H1 (cell line): ENCODE data around the gene ABCD2. TPM values are rescaled to one million over a fixed set of nuclear protein-coding genes. Genes with fewer than 3 reads are reported as not detected.

Source experiments
- CTCF ChIA-PET: fragments of 300-600 bp; sonication (Branson Sonifier 250); formaldehyde crosslinking; loops from one replicate; lab custom pipeline; 2021; ENCODE audit not compliant: partially characterized antibody; lab: Charles Lee
- POLR2A ChIA-PET: fragments of 300-600 bp; sonication (Branson Sonifier 250); formaldehyde crosslinking; loops from one replicate; lab custom pipeline; 2021; ENCODE audit warnings: inconsistent platforms; ENCODE audit not compliant: partially characterized antibody; lab: Charles Lee
- DNase-seq, 2 experiments: peaks; one replicate each; pipeline versions ENCODE4 v3.0.0 to v3.0.0-alpha.2; 2010 to 2022; ENCODE audit warnings: low spot score in 2 of 2, low read depth in 1 of 2, mixed read lengths in 1 of 2
- FAIRE-seq: peaks from 2 replicates; lab custom pipeline; 2011; peaks lifted over from hg19 to GRCh38; lab: Jason Lieb, UNC
- H2AFZ ChIP-seq: 2 replicates; pipeline ENCODE4 v1.8.1; 2012; ENCODE audit warnings: low read length, inconsistent platforms
- H2AK5ac ChIP-seq: 2 replicates; pipeline ENCODE4 v1.6.1; 2013; ENCODE audit warnings: low read depth, low read length
- H2BK120ac ChIP-seq: replicated peaks from 2 replicates; pipeline ENCODE3; 2013; ENCODE audit warnings: low read depth, low read length, inconsistent platforms
- H2BK12ac ChIP-seq: 2 replicates; pipeline ENCODE4 v1.6.1; 2013; ENCODE audit warnings: low read depth, low read length
- H2BK15ac ChIP-seq: 2 replicates; pipeline ENCODE4 v1.6.1; 2013; ENCODE audit warnings: low read length
- H2BK20ac ChIP-seq: 2 replicates; pipeline ENCODE4 v1.6.1; 2013; ENCODE audit warnings: low read length
- H2BK5ac ChIP-seq: 2 replicates; pipeline ENCODE4 v1.6.1; 2013; ENCODE audit warnings: low read depth, low read length
- H3K14ac ChIP-seq: 2 replicates; pipeline ENCODE4 v1.6.1; 2013; ENCODE audit warnings: inconsistent platforms; ENCODE audit not compliant: insufficient read length
- H3K18ac ChIP-seq: 2 replicates; pipeline ENCODE4 v1.6.1; 2013; ENCODE audit warnings: low read length; ENCODE audit errors: extremely low read depth
- H3K23ac ChIP-seq: 2 replicates; pipeline ENCODE4 v1.6.1; 2013; ENCODE audit warnings: inconsistent platforms; ENCODE audit not compliant: insufficient read length
- H3K23me2 ChIP-seq: 2 replicates; pipeline ENCODE4 v1.6.1; 2013; ENCODE audit warnings: low read depth, low read length
- H3K27ac ChIP-seq: 2 replicates; pipeline ENCODE4 v1.6.1; 2011; ENCODE audit warnings: low read depth, low read length, inconsistent platforms
- H3K27me3 ChIP-seq, 4 experiments: replicated peaks in 1 of 4; 1 replicate in 1 of 4; 2 replicates in 3 of 4; pipeline versions ENCODE4 v1.6.1 to v1.8.1; 2011 to 2013; ENCODE audit warnings: low read length in 3 of 4, mild to moderate bottlenecking in 3 of 4, inconsistent platforms in 2 of 4, mixed read lengths in 2 of 4, moderate library complexity in 1 of 4; ENCODE audit not compliant: control insufficient read depth in 3 of 4, insufficient read depth in 3 of 4; ENCODE audit errors: extremely low read depth in 1 of 4
- H3K36me3 ChIP-seq, 4 experiments: 2 replicates each; pipeline versions ENCODE4 v1.6.1 to v1.8.1; 2011 to 2013; ENCODE audit warnings: mild to moderate bottlenecking in 4 of 4, low read length in 3 of 4, moderate library complexity in 2 of 4, control low read depth in 1 of 4, inconsistent platforms in 1 of 4; ENCODE audit not compliant: insufficient read depth in 4 of 4, control insufficient read depth in 2 of 4
- H3K4ac ChIP-seq: replicated peaks from 2 replicates; pipeline ENCODE3; 2013; ENCODE audit warnings: low read length, low read depth, mixed read lengths, inconsistent platforms; ENCODE audit not compliant: insufficient read length
- H3K4me1 ChIP-seq, 4 experiments: replicated peaks in 1 of 4; 1 replicate in 1 of 4; 2 replicates in 3 of 4; pipeline versions ENCODE4 v1.6.1 to v1.8.1; 2011 to 2013; ENCODE audit warnings: low read length in 3 of 4, inconsistent platforms in 2 of 4, mixed read lengths in 1 of 4; ENCODE audit not compliant: insufficient read depth in 4 of 4, control insufficient read depth in 3 of 4
- H3K4me2 ChIP-seq, 2 experiments: 2 replicates each; pipeline versions ENCODE4 v1.6.1 to v1.8.1; 2011 to 2013; ENCODE audit warnings: low read depth in 2 of 2, low read length in 2 of 2, control low read depth in 1 of 2, inconsistent platforms in 1 of 2, mild to moderate bottlenecking in 1 of 2; ENCODE audit not compliant: insufficient read depth in 1 of 2
- H3K4me3 ChIP-seq, 4 experiments: fragments of 200-600, 300-600 bp in 1 of 4; sonication (generic), shearing (Covaris generic), sonication (Bioruptor Twin) in 1 of 4; 2 replicates each; pipeline versions ENCODE4 v1.5.1 to v1.8.1; 2011 to 2016; ENCODE audit warnings: low read length in 4 of 4, low read depth in 3 of 4, control low read depth in 2 of 4, inconsistent platforms in 2 of 4, mild to moderate bottlenecking in 2 of 4, mixed read lengths in 1 of 4, moderate library complexity in 1 of 4; ENCODE audit not compliant: insufficient read depth in 2 of 4; ENCODE audit errors: extremely low read depth in 1 of 4
- H3K56ac ChIP-seq: replicated peaks from 2 replicates; pipeline ENCODE3; 2013; ENCODE audit warnings: low read depth, mild to moderate bottlenecking, mixed read lengths, low read length, inconsistent platforms; ENCODE audit not compliant: insufficient read length
- H3K79me1 ChIP-seq: 2 replicates; pipeline ENCODE4 v1.6.1; 2013; ENCODE audit warnings: low read depth, low read length, control low read depth
- H3K79me2 ChIP-seq, 2 experiments: 2 replicates each; pipeline versions ENCODE4 v1.6.1 to v1.8.1; 2012 to 2013; ENCODE audit warnings: low read length in 2 of 2, mild to moderate bottlenecking in 2 of 2, inconsistent platforms in 1 of 2; ENCODE audit not compliant: insufficient read depth in 2 of 2, control insufficient read depth in 1 of 2
- H3K9ac ChIP-seq, 4 experiments: replicated peaks in 1 of 4; 1 replicate in 1 of 4; 2 replicates in 3 of 4; pipeline versions ENCODE4 v1.6.1 to v1.8.1; 2011 to 2013; ENCODE audit warnings: low read depth in 3 of 4, low read length in 3 of 4, control low read depth in 2 of 4, mild to moderate bottlenecking in 2 of 4, moderate library complexity in 2 of 4, inconsistent platforms in 1 of 4; ENCODE audit errors: extremely low read depth in 1 of 4
- H3K9me3 ChIP-seq, 2 experiments: 2 replicates each; pipeline versions ENCODE4 v1.6.1 to v1.8.1; 2012 to 2013; ENCODE audit warnings: mild to moderate bottlenecking in 2 of 2, moderate library complexity in 2 of 2, control low read depth in 1 of 2, inconsistent platforms in 1 of 2, low read depth in 1 of 2, low read length in 1 of 2, mixed read lengths in 1 of 2; ENCODE audit not compliant: insufficient read depth in 2 of 2
- H4K20me1 ChIP-seq, 2 experiments: replicated peaks in 1 of 2; 2 replicates each; pipeline versions ENCODE3 to v1.8.1; 2011 to 2013; ENCODE audit warnings: inconsistent platforms in 2 of 2, low read length in 2 of 2, mild to moderate bottlenecking in 1 of 2; ENCODE audit not compliant: insufficient read depth in 2 of 2, control insufficient read depth in 1 of 2
- H4K5ac ChIP-seq: 2 replicates; pipeline ENCODE4 v1.6.1; 2013; ENCODE audit warnings: low read length, low read depth, mixed read lengths, inconsistent platforms; ENCODE audit not compliant: insufficient read length
- H4K8ac ChIP-seq: 2 replicates; pipeline ENCODE4 v1.8.0; 2013; ENCODE audit warnings: mild to moderate bottlenecking, moderate library complexity, low read length, inconsistent platforms; ENCODE audit not compliant: insufficient read depth; ENCODE audit errors: extremely low read depth
- H4K91ac ChIP-seq: replicated peaks from 2 replicates; pipeline ENCODE3; 2013; ENCODE audit warnings: low read length, mixed read lengths, inconsistent platforms; ENCODE audit not compliant: insufficient read length
- CBX5 ChIP-seq: fragments of 300-800, 300-1000 bp; sonication (generic); IDR thresholded peaks from 2 replicates; pipeline ENCODE4 v1.7.1; 2016; ENCODE audit warnings: antibody characterized with exemption, low read length, low read depth
- CEBPB ChIP-seq: IDR thresholded peaks from 2 replicates; pipeline ENCODE4 v1.6.1; 2012; ENCODE audit warnings: low read depth, low read length
- CHD1 ChIP-seq: IDR thresholded peaks from 2 replicates; pipeline ENCODE4 v1.6.1; 2012; ENCODE audit warnings: low read depth, low read length, improper control_type of control experiment
- MAFK ChIP-seq: IDR thresholded peaks from 2 replicates; pipeline ENCODE4 v1.6.1; 2012; ENCODE audit warnings: low read depth, mild to moderate bottlenecking, improper control_type of control experiment, low read length
- POLR2AphosphoS5 ChIP-seq: IDR thresholded peaks from 2 replicates; pipeline ENCODE4 v1.6.1; 2011; ENCODE audit warnings: low read depth, low read length
- RAD21 ChIP-seq, 2 experiments: IDR thresholded peaks in 1 of 2; conservative IDR thresholded peaks in 1 of 2; 2 replicates each; pipeline ENCODE4 v1.6.1; 2011; ENCODE audit warnings: low read depth in 2 of 2, low read length in 2 of 2, improper control_type of control experiment in 1 of 2, inconsistent platforms in 1 of 2, mild to moderate bottlenecking in 1 of 2, moderate library complexity in 1 of 2
- RFX5 ChIP-seq: IDR thresholded peaks from 2 replicates; pipeline ENCODE4 v1.6.1; 2011; ENCODE audit warnings: low read depth, low read length, improper control_type of control experiment, borderline replicate concordance
- SIX5 ChIP-seq: IDR thresholded peaks from 2 replicates; pipeline ENCODE4 v1.6.1; 2011; ENCODE audit warnings: mild to moderate bottlenecking, low read depth, low read length
- ZNF274 ChIP-seq: IDR thresholded peaks from 2 replicates; pipeline ENCODE4 v1.7.0; 2012; ENCODE audit warnings: low read length, borderline replicate concordance; ENCODE audit errors: extremely low read depth
- polyA plus RNA-seq, 7 experiments: library from polyadenylated mRNA; depleted of rRNA in 3 of 7; stranded (reverse) in 5 of 7; unstranded in 2 of 7; fragments of >200 nt in 5 of 7; fragments of 200-250 nt in 2 of 7; gene quantifications; 1 replicate in 5 of 7; 2 replicates in 1 of 7; 4 replicates in 1 of 7; pipeline versions ENCODE4 v1.2.1 to v1.2.3, GENCODE V29; 2011 to 2013; ENCODE audit warnings: missing spikeins in 2 of 7, mixed read lengths in 2 of 7
- total RNA-seq: library from RNA; stranded (reverse); fragmentation: NEBNext Ultra II Directional; extraction: Animal tissue kit (Norgen Biotek cat#: 25700); gene quantifications from 2 replicates; pipeline ENCODE4 v1.2.1, GENCODE V29; 2021
- TF ChIP-seq, protein P1 (sequence below): IDR thresholded peaks from 2 replicates; pipeline ENCODE4 v1.6.1; 2011; ENCODE audit warnings: low read depth, mild to moderate bottlenecking, low read length; ENCODE audit not compliant: insufficient read depth

ABCD2 gene
- total and polyA plus RNA-seq, 2 of the 8 experiments (the other 6 are each of a cell fraction or from before 2014, with no cell fraction given), result not detected

DNA sequence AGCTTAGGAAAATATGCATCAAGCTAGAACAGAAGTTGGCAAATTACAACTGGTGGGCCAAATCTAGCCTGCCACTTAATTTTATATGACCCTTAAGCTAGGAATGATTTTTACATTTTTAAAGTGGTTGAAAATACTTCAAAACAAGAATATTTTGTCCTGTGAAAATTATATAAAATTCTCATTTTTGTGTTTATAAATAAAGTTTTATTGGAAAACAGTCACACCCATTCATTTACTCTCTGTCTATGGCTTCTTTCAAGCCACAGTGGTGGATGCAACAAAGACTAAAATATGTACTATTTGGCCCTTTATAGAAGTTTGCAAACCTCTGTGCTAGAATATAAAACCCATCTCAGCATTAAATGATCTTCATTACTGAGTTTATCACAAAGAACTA is 2.1 kb upstream of the ABCD2 start:
- Histone ChIP-seq H3K4me1 (peaks cover 0 to 2% (median 0%) of the 10 kb centered on the region in 4 experiments; a peak in 1 of 7 replicates), H4K91ac (no peak overlapping the region)
- TF ChIP-seq RFX5 (no peak), CBX5 (no peak), ZNF274 (no peak), SIX5 (no peak), RAD21 (IDR thresholded peaks at IDR 0.05 in 1 of 2, conservative IDR thresholded peaks at IDR 0.05 in 1 of 2; ENCODE audit: low read depth in 2 of 2, low read length in 2 of 2) (no peak), MAFK (no peak), CEBPB (no peak), CHD1 (no peak), POLR2AphosphoS5 (no peak)
- TF ChIP-seq, protein P1, sequence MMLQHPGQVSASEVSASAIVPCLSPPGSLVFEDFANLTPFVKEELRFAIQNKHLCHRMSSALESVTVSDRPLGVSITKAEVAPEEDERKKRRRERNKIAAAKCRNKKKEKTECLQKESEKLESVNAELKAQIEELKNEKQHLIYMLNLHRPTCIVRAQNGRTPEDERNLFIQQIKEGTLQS, result no peak
- TF ChIP-seq, all 59 proteins: peak for 0
- H3K18ac ChIP-seq, result no peak overlapping the region
- H3K23ac ChIP-seq, result no peak overlapping the region
- CTCF ChIA-PET, result no interaction called here
- no peak overlapping the region for H2BK20ac ChIP-seq
- H2BK5ac ChIP-seq, result no peak overlapping the region
- no peak overlapping the region for H2BK12ac ChIP-seq
- no peak for DNase-seq
- FAIRE-seq, result no peak
- no peak overlapping the region for H3K4me2 ChIP-seq
- no peak overlapping the region for H3K9ac ChIP-seq
- no peaks in the 10 kb centered on the region for H3K79me1 ChIP-seq
- H3K23me2 ChIP-seq, result peaks cover 6% of the 10 kb centered on the region
- no peak overlapping the region for H2BK15ac ChIP-seq
- H4K20me1 ChIP-seq, result no peaks in the 10 kb centered on the region
- no peak overlapping the region for H2AK5ac ChIP-seq
- H3K4ac ChIP-seq, result no peak overlapping the region
- H3K27ac ChIP-seq, result no peak overlapping the region
- no peaks in the 10 kb centered on the region for H3K9me3 ChIP-seq
- H3K56ac ChIP-seq, result no peak overlapping the region
- POLR2A ChIA-PET, result no interaction called here
- H3K27me3 ChIP-seq, result peaks cover 0 to 4% (median 0%) of the 10 kb centered on the region in 4 experiments; a peak in 2 of 7 replicates
- H4K5ac ChIP-seq, result no peak overlapping the region
- no peak overlapping the region for H4K8ac ChIP-seq
- no peak overlapping the region for H3K4me3 ChIP-seq
- H3K36me3 ChIP-seq, result no peaks in the 10 kb centered on the region
- no peak overlapping the region for H2AFZ ChIP-seq
- no peak overlapping the region for H3K14ac ChIP-seq
- H3K79me2 ChIP-seq, result no peaks in the 10 kb centered on the region
- H2BK120ac ChIP-seq, result no peak overlapping the region
